ENCODE results near the gene DMRTC2. TPM values are rescaled to one million over a fixed set of nuclear protein-coding genes. Genes with fewer than 3 reads are reported as not detected.

Gene DMRTC2
- total RNA-seq, 1 experiment from 2014 or later: not detected

DNA sequence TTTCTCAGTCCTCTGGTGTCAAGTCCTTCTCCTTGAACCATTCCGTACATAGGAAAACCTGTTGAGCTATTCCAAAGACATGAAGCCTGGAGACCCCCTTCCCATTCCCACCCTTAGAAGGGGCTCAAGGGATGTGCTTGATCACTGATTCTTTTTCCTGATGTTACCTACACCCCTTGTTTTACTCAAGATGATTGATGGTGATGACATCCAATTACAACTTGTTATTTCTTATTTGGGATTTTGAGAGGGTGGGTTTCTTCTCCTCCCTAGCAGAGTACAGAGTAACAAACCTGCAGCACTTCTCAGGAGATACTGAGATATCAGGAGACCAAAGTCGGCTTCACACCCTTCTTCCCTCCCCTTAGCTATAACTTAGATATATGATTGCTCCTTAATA lies 8.5 kb downstream of the DMRTC2 start:
- no peak for ATAC-seq
- no TSS peak for BruUV-seq (replicated peaks)
- ChIA-PET CTCF (no interaction called here), POLR2A (no interaction called here), RAD21 (ENCODE audit: low non-redundant PET in 1 of 2, low total read pairs in 2 of 2, uncharacterized antibody in 2 of 2, unreplicated experiment in 2 of 2) (no interaction called here)
- Histone ChIP-seq H3K9ac (ENCODE audit: low read length) (no peak overlapping the region), H4K20me1 (ENCODE audit: insufficient read depth) (no peaks in the 10 kb centered on the region), H3K4me2 (ENCODE audit: low read length) (no peak overlapping the region), H3K9me2 (ENCODE audit: insufficient read depth) (no peaks in the 10 kb centered on the region), H3K79me2 (ENCODE audit: insufficient read depth, low read length) (no peaks in the 10 kb centered on the region), H3K4me1 (ENCODE audit: control insufficient read depth in 1 of 2, insufficient read depth in 2 of 2, low read length in 2 of 2) (no peaks in the 10 kb centered on the region), H3K9me3 (ENCODE audit: control insufficient read depth in 1 of 2, insufficient read depth in 1 of 2, low read depth in 1 of 2, low read length in 2 of 2) (no peaks in the 10 kb centered on the region), H3K36me3 (ENCODE audit: control insufficient read depth in 1 of 2, insufficient read depth in 2 of 2, low read length in 2 of 2) (no peaks in the 10 kb centered on the region), H2AFZ (ENCODE audit: low read depth, low read length, poor library complexity, severe bottlenecking) (no peak overlapping the region), H3K4me3 (replicated peaks in 1 of 2; ENCODE audit: low read depth in 1 of 2, low read length in 2 of 2) (no peak overlapping the region), H3K27ac (ENCODE audit: low read depth, low read length) (no peak overlapping the region), H3K27me3 (ENCODE audit: insufficient read depth, low read length) (peaks cover 39% of the 10 kb centered on the region)
- TF ChIP-seq, protein P1, sequence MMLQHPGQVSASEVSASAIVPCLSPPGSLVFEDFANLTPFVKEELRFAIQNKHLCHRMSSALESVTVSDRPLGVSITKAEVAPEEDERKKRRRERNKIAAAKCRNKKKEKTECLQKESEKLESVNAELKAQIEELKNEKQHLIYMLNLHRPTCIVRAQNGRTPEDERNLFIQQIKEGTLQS (IDR thresholded peaks at IDR 0.05): no peak
- TF ChIP-seq POLR2AphosphoS5 (IDR thresholded peaks at IDR 0.05; ENCODE audit: low read depth, low read length) (no peak), CEBPB (IDR thresholded peaks at IDR 0.05; ENCODE audit: low read depth) (no peak), SRF (IDR thresholded peaks at IDR 0.05; ENCODE audit: low read depth) (no peak), JUND (IDR thresholded peaks at IDR 0.05) (no peak), SP1 (IDR thresholded peaks at IDR 0.05; ENCODE audit: low read depth) (no peak), FOSL1 (IDR thresholded peaks at IDR 0.05; ENCODE audit: low read depth) (no peak), YY1 (IDR thresholded peaks at IDR 0.05; ENCODE audit: extremely low read depth, insufficient replicate concordance, low read depth, low read length) (no peak), ZFX (IDR thresholded peaks at IDR 0.05) (no peak), ZNF274 (IDR thresholded peaks at IDR 0.05; ENCODE audit: low read depth, low read length) (no peak), TCF7L2 (IDR thresholded peaks at IDR 0.05; ENCODE audit: borderline replicate concordance, extremely low read depth, insufficient read depth, insufficient read length) (no peak), EGR1 (IDR thresholded peaks at IDR 0.05; ENCODE audit: low read depth) (no peak), EZH2 (IDR thresholded peaks at IDR 0.05) (no peak), EZH2phosphoT487 (IDR thresholded peaks at IDR 0.05; ENCODE audit: borderline replicate concordance) (no peak), CBX3 (IDR thresholded peaks at IDR 0.05; ENCODE audit: low read depth) (no peak), POLR2A (IDR thresholded peaks at IDR 0.05; ENCODE audit: borderline replicate concordance, extremely low read depth, insufficient read depth, insufficient read length) (no peak), SIN3A (IDR thresholded peaks at IDR 0.05; ENCODE audit: low read depth) (no peak)
- TF ChIP-seq, protein P2, sequence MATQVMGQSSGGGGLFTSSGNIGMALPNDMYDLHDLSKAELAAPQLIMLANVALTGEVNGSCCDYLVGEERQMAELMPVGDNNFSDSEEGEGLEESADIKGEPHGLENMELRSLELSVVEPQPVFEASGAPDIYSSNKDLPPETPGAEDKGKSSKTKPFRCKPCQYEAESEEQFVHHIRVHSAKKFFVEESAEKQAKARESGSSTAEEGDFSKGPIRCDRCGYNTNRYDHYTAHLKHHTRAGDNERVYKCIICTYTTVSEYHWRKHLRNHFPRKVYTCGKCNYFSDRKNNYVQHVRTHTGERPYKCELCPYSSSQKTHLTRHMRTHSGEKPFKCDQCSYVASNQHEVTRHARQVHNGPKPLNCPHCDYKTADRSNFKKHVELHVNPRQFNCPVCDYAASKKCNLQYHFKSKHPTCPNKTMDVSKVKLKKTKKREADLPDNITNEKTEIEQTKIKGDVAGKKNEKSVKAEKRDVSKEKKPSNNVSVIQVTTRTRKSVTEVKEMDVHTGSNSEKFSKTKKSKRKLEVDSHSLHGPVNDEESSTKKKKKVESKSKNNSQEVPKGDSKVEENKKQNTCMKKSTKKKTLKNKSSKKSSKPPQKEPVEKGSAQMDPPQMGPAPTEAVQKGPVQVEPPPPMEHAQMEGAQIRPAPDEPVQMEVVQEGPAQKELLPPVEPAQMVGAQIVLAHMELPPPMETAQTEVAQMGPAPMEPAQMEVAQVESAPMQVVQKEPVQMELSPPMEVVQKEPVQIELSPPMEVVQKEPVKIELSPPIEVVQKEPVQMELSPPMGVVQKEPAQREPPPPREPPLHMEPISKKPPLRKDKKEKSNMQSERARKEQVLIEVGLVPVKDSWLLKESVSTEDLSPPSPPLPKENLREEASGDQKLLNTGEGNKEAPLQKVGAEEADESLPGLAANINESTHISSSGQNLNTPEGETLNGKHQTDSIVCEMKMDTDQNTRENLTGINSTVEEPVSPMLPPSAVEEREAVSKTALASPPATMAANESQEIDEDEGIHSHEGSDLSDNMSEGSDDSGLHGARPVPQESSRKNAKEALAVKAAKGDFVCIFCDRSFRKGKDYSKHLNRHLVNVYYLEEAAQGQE (IDR thresholded peaks at IDR 0.05; ENCODE audit: low read depth): no peak
- TF ChIP-seq, protein P3, sequence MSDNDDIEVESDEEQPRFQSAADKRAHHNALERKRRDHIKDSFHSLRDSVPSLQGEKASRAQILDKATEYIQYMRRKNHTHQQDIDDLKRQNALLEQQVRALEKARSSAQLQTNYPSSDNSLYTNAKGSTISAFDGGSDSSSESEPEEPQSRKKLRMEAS (IDR thresholded peaks at IDR 0.05): no peak
- TF ChIP-seq, protein P4, sequence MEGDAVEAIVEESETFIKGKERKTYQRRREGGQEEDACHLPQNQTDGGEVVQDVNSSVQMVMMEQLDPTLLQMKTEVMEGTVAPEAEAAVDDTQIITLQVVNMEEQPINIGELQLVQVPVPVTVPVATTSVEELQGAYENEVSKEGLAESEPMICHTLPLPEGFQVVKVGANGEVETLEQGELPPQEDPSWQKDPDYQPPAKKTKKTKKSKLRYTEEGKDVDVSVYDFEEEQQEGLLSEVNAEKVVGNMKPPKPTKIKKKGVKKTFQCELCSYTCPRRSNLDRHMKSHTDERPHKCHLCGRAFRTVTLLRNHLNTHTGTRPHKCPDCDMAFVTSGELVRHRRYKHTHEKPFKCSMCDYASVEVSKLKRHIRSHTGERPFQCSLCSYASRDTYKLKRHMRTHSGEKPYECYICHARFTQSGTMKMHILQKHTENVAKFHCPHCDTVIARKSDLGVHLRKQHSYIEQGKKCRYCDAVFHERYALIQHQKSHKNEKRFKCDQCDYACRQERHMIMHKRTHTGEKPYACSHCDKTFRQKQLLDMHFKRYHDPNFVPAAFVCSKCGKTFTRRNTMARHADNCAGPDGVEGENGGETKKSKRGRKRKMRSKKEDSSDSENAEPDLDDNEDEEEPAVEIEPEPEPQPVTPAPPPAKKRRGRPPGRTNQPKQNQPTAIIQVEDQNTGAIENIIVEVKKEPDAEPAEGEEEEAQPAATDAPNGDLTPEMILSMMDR (IDR thresholded peaks at IDR 0.05 in 2 of 3, conservative IDR thresholded peaks at IDR 0.05 in 1 of 3; ENCODE audit: borderline replicate concordance in 1 of 3, insufficient read depth in 1 of 3, low read depth in 2 of 3, low read length in 2 of 3): no peak
- DNase-seq (ENCODE audit: low read depth, low spot score): no peak
- intact Hi-C loops (cut with micrococcal nuclease): no loop called here

Data from HCT116 (cell line).